ENCODE results near the gene NECTIN2. TPM values are rescaled to one million over a fixed set of nuclear protein-coding genes. Genes with fewer than 3 reads are reported as not detected.

The NECTIN2 gene
- total and polyA plus RNA-seq, 3 experiments from 2014 or later, result 0.22 to 0.66 (median 0.47) TPM

DNA sequence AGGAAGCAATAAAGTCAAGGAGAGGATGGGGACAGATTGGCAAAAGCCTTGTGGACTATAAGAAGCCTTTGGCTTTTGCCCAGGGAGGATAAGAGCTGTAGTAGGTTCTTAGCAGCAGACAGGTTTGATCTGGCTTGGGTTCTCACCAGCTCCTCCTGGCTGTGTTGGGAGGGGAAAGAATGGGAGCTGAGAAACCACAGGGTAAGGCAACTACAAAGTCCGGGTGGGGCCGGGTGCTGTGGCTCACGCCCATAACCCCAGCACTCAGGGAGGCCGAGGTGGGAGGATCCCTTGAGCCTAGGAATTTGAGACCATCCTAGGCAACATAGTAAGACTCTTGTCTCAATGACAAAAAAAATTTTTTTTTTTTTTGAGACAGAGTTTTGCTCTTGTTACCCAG lies 20.6 kb downstream of the NECTIN2 start:
- Histone ChIP-seq H3K36me3 (ENCODE audit: insufficient read depth, low read length) (no peaks in the 10 kb centered on the region), H3K4me1 (ENCODE audit: insufficient read depth, low read length) (no peaks in the 10 kb centered on the region), H3K9me3 (ENCODE audit: low read length) (no peaks in the 10 kb centered on the region), H3K27me3 (ENCODE audit: insufficient read depth, low read length, poor library complexity, severe bottlenecking) (no peaks in the 10 kb centered on the region), H3K4me3 (ENCODE audit: low read length) (no peak overlapping the region), H3K27ac (ENCODE audit: low read depth, low read length) (no peak overlapping the region)
- ChIA-PET POLR2A (no interaction called here), CTCF (no interaction called here)
- no peak for DNase-seq
- peaks cover 0 to 2% (median under 1%) of the 10 kb centered on the region in 3 donors for H3K36me3 Mint-ChIP-seq
- H3K27ac Mint-ChIP-seq, result peak overlapping the region in 1 of 8 donors; percentile 47
- H3K27me3 Mint-ChIP-seq, result peaks cover 2 to 3% of the 10 kb centered on the region in 2 donors
- H3K4me1 Mint-ChIP-seq, result no peaks in the 10 kb centered on the region
- H3K4me3 Mint-ChIP-seq, result no peak overlapping the region
- no peaks in the 10 kb centered on the region for H3K9me3 Mint-ChIP-seq

DNA sequence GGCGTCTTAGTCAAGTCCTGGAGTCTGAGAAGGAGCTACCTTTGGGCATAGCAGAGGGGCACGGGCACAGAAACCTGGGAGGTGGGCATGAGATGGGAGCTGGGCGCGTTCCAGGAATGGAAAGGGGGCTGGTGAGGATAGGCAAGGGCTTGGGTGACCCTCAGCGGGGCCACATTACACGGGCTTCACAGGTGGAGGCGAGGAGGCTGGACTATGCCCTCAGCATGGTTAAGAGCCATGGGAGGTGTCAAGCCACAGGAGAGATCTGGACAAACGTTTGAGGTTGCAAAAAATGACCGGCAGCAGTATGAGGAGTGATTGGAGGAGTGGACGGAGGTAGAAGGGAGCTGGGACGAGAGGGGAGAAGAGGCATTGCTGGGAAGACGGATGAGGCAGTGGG lies 21.5 kb downstream of the NECTIN2 start:
- Histone ChIP-seq H3K4me3 (ENCODE audit: low read length) (no peak overlapping the region), H3K36me3 (ENCODE audit: insufficient read depth, low read length) (no peaks in the 10 kb centered on the region), H3K4me1 (ENCODE audit: insufficient read depth, low read length) (no peaks in the 10 kb centered on the region), H3K9me3 (ENCODE audit: low read length) (no peaks in the 10 kb centered on the region), H3K27me3 (ENCODE audit: insufficient read depth, low read length, poor library complexity, severe bottlenecking) (no peaks in the 10 kb centered on the region), H3K27ac (ENCODE audit: low read depth, low read length) (no peak overlapping the region)
- Mint-ChIP-seq H3K4me1 (no peaks in the 10 kb centered on the region), H3K9me3 (no peaks in the 10 kb centered on the region), H3K27ac (no peak overlapping the region), H3K4me3 (no peak overlapping the region), H3K27me3 (peaks cover 1 to 3% of the 10 kb centered on the region in 2 donors), H3K36me3 (peaks cover 0 to 2% (median 0%) of the 10 kb centered on the region in 3 donors)
- peak in 1 of 5 donors; percentile 1 for DNase-seq
- CTCF ChIA-PET, result interaction anchor here (0.6 to 0.7 kb wide), 2 partner anchors 155 to 166 kb away, joined by 3 read pairs; no protein-coding TSS in a partner anchor
- POLR2A ChIA-PET, result no interaction called here

DNA sequence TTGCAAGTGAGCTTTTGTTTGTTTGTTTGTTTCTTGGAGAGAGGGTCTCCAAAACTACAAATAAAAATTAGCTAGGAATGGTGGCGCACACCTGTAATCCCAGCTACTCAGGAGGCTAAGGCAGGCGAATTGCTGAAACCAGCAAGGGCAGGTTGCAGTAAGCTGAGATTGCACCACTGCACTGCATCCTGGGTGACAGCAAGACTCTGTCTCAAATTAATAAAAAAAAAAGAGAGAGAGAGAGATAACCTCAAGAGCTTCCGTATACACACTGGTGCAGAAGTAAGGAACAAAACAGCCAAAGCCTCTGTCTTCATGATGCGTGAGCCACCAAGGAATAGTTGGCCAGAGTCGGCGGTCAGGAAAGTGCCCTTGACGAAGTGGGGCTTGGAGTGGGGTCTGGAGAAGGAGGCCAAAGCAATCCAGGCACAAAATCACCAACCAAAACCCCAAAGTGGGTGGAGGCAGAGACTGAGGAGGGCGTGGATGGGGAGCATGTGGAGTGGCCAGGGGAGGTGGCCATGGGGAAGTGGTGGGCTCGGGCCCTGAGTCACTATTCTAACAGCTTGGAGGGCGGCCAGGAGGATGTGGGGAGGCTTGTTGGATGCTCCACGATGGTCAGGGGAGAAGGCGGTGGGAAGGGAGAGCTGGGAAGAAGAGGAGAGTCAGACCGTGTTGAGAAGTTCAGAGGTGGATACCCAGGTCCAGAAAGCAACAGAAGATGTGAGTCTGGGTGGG lies 23.8 kb downstream of the NECTIN2 start:
- Mint-ChIP-seq H3K27ac (no peak overlapping the region), H3K9me3 (no peaks in the 10 kb centered on the region)
- POLR2A ChIA-PET, result no interaction called here

DNA sequence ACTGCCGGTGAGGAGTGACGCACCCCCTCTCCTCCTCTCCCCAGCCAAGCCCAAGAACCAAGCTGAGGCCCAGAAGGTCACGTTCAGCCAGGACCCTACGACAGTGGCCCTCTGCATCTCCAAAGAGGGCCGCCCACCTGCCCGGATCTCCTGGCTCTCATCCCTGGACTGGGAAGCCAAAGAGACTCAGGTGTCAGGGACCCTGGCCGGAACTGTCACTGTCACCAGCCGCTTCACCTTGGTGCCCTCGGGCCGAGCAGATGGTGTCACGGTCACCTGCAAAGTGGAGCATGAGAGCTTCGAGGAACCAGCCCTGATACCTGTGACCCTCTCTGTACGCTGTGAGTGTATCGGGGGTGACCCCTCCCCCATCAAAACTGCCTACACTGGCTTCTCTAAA lies 25.7 kb downstream of the NECTIN2 start:
- Histone ChIP-seq H3K9me3 (ENCODE audit: low read length) (no peaks in the 10 kb centered on the region), H3K4me1 (ENCODE audit: insufficient read depth, low read length) (no peaks in the 10 kb centered on the region), H3K4me3 (ENCODE audit: low read length) (no peak overlapping the region), H3K27ac (ENCODE audit: low read depth, low read length) (no peak overlapping the region), H3K36me3 (ENCODE audit: insufficient read depth, low read length) (no peaks in the 10 kb centered on the region), H3K27me3 (ENCODE audit: insufficient read depth, low read length, poor library complexity, severe bottlenecking) (no peaks in the 10 kb centered on the region)
- POLR2A ChIA-PET, result no interaction called here
- CTCF ChIA-PET, result no interaction called here
- Mint-ChIP-seq H3K36me3 (peaks cover 0 to 2% (median 0%) of the 10 kb centered on the region in 3 donors), H3K27ac (no peak overlapping the region), H3K9me3 (no peaks in the 10 kb centered on the region), H3K4me1 (peaks cover 0 to 2% (median 1%) of the 10 kb centered on the region in 3 donors), H3K4me3 (no peak overlapping the region), H3K27me3 (peaks cover 0 to 1% of the 10 kb centered on the region in 2 donors)
- peak in 1 of 5 donors; percentile 25 for DNase-seq

More for the DNA sequence above, 23.8 kb downstream of the NECTIN2 start:
- Histone ChIP-seq H3K27ac (ENCODE audit: low read depth, low read length) (no peak overlapping the region), H3K9me3 (ENCODE audit: low read length) (no peaks in the 10 kb centered on the region), H3K36me3 (ENCODE audit: insufficient read depth, low read length) (no peaks in the 10 kb centered on the region), H3K4me1 (ENCODE audit: insufficient read depth, low read length) (no peaks in the 10 kb centered on the region), H3K4me3 (ENCODE audit: low read length) (no peak overlapping the region), H3K27me3 (ENCODE audit: insufficient read depth, low read length, poor library complexity, severe bottlenecking) (no peaks in the 10 kb centered on the region)
- CTCF ChIA-PET, result no interaction called here
- Mint-ChIP-seq H3K36me3 (peaks cover 0 to 2% (median 0%) of the 10 kb centered on the region in 3 donors), H3K4me1 (no peaks in the 10 kb centered on the region), H3K27me3 (peaks cover 1 to 3% of the 10 kb centered on the region in 2 donors), H3K4me3 (no peak overlapping the region)
- DNase-seq, result peak in 1 of 5 donors; percentile 13

DNA sequence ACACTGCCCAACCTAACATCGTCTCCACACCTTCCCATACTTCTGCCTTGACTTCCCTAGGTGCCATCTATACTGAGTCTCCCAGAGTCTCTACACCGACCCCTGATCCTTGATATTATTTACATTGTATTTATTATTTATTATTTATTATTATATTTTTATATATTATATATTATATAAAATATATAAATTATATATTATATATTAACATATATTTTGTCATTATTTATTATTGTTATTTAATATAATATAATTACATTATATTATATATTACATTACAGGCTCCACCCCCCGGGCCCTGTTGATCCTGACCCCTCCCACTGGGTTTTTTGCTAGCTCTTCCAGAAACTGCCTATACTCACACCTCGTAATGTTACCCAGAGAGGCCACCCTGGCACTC lies 26.6 kb downstream of the NECTIN2 start:
- Mint-ChIP-seq H3K4me1 (peaks cover 3 to 7% (median 7%) of the 10 kb centered on the region in 3 donors), H3K27me3 (peaks cover 0 to 3% of the 10 kb centered on the region in 2 donors), H3K4me3 (no peak overlapping the region), H3K27ac (no peak overlapping the region), H3K36me3 (peaks cover 0 to 1% (median 0%) of the 10 kb centered on the region in 3 donors), H3K9me3 (no peaks in the 10 kb centered on the region)
- Histone ChIP-seq H3K4me1 (ENCODE audit: insufficient read depth, low read length) (no peaks in the 10 kb centered on the region), H3K27ac (ENCODE audit: low read depth, low read length) (no peak overlapping the region), H3K27me3 (ENCODE audit: insufficient read depth, low read length, poor library complexity, severe bottlenecking) (no peaks in the 10 kb centered on the region), H3K4me3 (ENCODE audit: low read length) (no peak overlapping the region), H3K9me3 (ENCODE audit: low read length) (no peaks in the 10 kb centered on the region), H3K36me3 (ENCODE audit: insufficient read depth, low read length) (no peaks in the 10 kb centered on the region)
- ChIA-PET CTCF (no interaction called here), POLR2A (no interaction called here)
- DNase-seq, result peak in 1 of 5 donors; percentile 7

DNA sequence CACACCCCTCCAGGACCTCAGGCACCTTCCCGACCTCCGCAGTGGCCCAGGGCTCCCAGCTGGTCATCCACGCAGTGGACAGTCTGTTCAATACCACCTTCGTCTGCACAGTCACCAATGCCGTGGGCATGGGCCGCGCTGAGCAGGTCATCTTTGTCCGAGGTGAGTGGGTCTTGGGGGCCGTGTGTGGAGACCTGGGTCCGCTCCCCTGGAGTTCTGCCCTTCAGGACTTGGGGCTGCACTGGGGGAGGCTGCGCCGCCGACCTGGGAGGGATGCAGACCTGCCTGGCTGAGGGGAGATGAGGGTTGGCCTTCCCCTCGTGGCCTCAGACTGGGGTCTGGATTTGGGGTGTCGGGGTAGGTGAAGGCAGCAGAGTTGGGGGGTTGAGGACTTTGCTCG lies 28.2 kb downstream of the NECTIN2 start:
- CTCF ChIA-PET, result no interaction called here
- H3K27ac Mint-ChIP-seq, result peak overlapping the region in 1 of 8 donors; percentile 47
- POLR2A ChIA-PET, result no interaction called here

DNA sequence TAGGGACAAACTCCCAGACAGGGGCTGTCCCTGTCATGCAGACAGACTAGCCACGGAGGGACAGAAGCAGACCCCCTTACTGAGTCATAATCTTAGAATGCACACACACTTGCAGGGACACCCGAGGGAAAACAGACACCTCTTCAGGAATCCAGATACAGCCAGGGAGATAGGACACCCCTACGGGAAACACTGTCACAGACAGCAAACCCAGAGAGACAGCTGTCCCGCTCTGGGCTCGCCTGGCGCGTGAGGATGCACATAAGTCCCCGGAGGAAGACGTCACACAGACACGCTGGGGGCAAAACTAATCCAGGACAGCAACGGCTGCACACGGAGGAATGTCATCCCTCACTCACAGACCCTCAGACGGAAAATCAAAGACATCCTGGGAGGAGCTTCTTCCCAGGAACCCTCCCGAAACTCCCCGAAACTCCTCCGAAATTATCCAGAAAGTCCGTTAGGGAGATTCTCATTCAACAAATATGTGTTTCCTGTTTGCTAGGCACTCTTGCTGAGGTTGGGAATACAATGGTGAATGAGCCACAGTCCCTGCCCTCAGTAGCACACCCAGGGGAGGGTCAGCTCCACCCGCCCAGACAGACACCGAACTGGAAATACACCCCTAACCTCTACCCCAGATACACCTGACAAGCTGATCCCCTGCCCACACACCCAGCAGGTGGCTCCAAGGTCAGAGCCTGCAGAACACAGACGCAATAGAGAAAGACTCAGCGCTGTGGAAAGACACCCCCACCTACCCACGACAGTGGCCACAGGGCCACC lies 29.8 kb downstream of the NECTIN2 start:
- no peaks in the 10 kb centered on the region for H3K9me3 ChIP-seq (ENCODE audit: low read length)
- H3K27me3 Mint-ChIP-seq, result peaks cover 7 to 10% of the 10 kb centered on the region in 2 donors
- DNase-seq, result peak in 1 of 5 donors; percentile 35
- no peaks in the 10 kb centered on the region for H3K27me3 ChIP-seq (ENCODE audit: insufficient read depth, low read length, poor library complexity, severe bottlenecking)
- H3K27ac ChIP-seq (ENCODE audit: low read depth, low read length), result no peak overlapping the region
- H3K4me3 Mint-ChIP-seq, result no peak overlapping the region
- H3K4me1 Mint-ChIP-seq, result peaks cover 3 to 7% (median 7%) of the 10 kb centered on the region in 3 donors
- H3K9me3 Mint-ChIP-seq, result no peaks in the 10 kb centered on the region
- H3K27ac Mint-ChIP-seq, result peak overlapping the region in 2 of 8 donors; percentile 2 to 84
- H3K4me1 ChIP-seq (ENCODE audit: insufficient read depth, low read length), result no peaks in the 10 kb centered on the region
- no peak overlapping the region for H3K4me3 ChIP-seq (ENCODE audit: low read length)
- CTCF ChIA-PET, result no interaction called here
- POLR2A ChIA-PET, result no interaction called here
- no peaks in the 10 kb centered on the region for H3K36me3 Mint-ChIP-seq
- H3K36me3 ChIP-seq (ENCODE audit: insufficient read depth, low read length), result no peaks in the 10 kb centered on the region

More for the DNA sequence above, 28.2 kb downstream of the NECTIN2 start:
- Histone ChIP-seq H3K4me3 (ENCODE audit: low read length) (no peak overlapping the region), H3K36me3 (ENCODE audit: insufficient read depth, low read length) (no peaks in the 10 kb centered on the region), H3K4me1 (ENCODE audit: insufficient read depth, low read length) (no peaks in the 10 kb centered on the region), H3K27ac (ENCODE audit: low read depth, low read length) (no peak overlapping the region), H3K9me3 (ENCODE audit: low read length) (no peaks in the 10 kb centered on the region), H3K27me3 (ENCODE audit: insufficient read depth, low read length, poor library complexity, severe bottlenecking) (no peaks in the 10 kb centered on the region)
- H3K36me3 Mint-ChIP-seq, result no peaks in the 10 kb centered on the region
- no peak overlapping the region for H3K4me3 Mint-ChIP-seq
- peaks cover 3 to 7% (median 7%) of the 10 kb centered on the region in 3 donors for H3K4me1 Mint-ChIP-seq
- peaks cover 3 to 7% of the 10 kb centered on the region in 2 donors for H3K27me3 Mint-ChIP-seq
- no peaks in the 10 kb centered on the region for H3K9me3 Mint-ChIP-seq
- DNase-seq, result peak in 1 of 5 donors; percentile 30

DNA sequence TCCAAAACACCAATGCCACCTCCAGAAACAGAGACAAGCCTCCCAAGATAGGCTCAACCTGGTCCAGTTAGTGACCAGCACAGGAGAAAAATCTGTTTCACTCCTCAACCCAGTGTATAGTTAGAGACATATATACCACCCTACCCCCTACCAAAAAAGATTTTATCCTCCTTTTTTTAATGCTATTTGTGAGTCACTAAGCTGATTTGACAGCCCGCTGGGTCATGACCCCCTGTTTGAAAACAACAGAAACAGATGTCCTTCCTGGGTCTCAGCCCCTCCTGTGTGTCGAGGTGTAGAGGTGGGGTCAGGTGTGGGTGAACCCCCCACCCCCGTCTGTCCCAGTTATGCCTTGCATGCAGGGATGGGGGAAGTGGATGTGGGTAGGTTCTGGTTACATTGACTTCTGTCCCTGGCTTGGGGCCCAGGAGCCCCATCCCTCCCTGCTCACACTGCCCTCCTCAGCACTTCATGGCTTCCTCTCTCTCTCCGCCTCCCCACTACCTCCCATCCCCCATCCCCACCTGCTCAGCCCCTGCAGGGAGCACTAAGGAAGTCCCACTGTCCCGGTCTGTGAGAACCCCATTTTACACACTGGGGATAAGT lies 30.9 kb downstream of the NECTIN2 start:
- no peaks in the 10 kb centered on the region for H3K36me3 Mint-ChIP-seq
- Histone ChIP-seq H3K36me3 (ENCODE audit: insufficient read depth, low read length) (no peaks in the 10 kb centered on the region), H3K4me3 (ENCODE audit: low read length) (no peak overlapping the region), H3K27me3 (ENCODE audit: insufficient read depth, low read length, poor library complexity, severe bottlenecking) (no peaks in the 10 kb centered on the region), H3K4me1 (ENCODE audit: insufficient read depth, low read length) (no peaks in the 10 kb centered on the region), H3K27ac (ENCODE audit: low read depth, low read length) (no peak overlapping the region), H3K9me3 (ENCODE audit: low read length) (no peaks in the 10 kb centered on the region)
- ChIA-PET POLR2A (no interaction called here), CTCF (no interaction called here)
- peaks cover 6 to 15% of the 10 kb centered on the region in 2 donors for H3K27me3 Mint-ChIP-seq
- H3K4me3 Mint-ChIP-seq, result no peak overlapping the region
- H3K27ac Mint-ChIP-seq, result peak overlapping the region in 4 of 8 donors; percentile 11 to 50 (median 40)
- peak in 1 of 5 donors; percentile 20 for DNase-seq
- no peaks in the 10 kb centered on the region for H3K9me3 Mint-ChIP-seq
- peaks cover 4 to 7% (median 7%) of the 10 kb centered on the region in 3 donors for H3K4me1 Mint-ChIP-seq

Measured in CD8-positive, alpha-beta memory T cell (primary cell).